NCI-H187 treated with DMSO at 0.1 percent for 48 hours (cell line): Measurements from ENCODE around the gene EXOSC7.
"Not testable (repeated sequence)": the region's sequence is repeated elsewhere in the genome, so short reads cannot be mapped to it uniquely, and the experiment has no call there.

ENCODE experiments used
- DNase-seq: peaks from one replicate; lab custom pipeline; 2025; lab: John Stamatoyannopoulos, UW

EXOSC7 gene

GRCh38 chr3:44962621-44963393, 13.2 kb upstream of the EXOSC7 start:
- no peak for DNase-seq

GRCh38 chr3:44963571-44964325, 12.3 kb upstream of the EXOSC7 start:
- no peak for DNase-seq

DNA sequence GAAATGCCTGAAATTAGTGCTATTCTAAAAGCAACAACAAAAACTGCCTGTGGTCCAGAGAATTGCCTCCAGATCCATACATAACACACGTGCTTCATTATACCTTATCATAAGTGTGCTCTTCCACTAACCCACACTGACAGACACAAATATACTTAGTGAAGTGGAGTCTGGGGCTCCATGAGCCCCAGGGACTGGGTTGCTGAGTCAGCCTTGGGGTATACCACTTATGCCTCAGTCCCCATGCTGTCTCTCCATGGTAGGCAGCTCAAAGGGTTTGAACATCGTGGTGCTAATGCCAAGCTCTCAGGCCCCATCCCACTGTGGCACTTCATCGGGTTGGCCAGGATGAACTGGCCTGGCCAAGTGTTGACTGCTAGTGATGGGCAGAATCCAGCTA, 10.9 kb upstream of the EXOSC7 start:
- no peak for DNase-seq

- no peak for DNase-seq
These were observed 9.2 kb upstream of the EXOSC7 start for GRCh38 chr3:44966795-44967278.

DNA sequence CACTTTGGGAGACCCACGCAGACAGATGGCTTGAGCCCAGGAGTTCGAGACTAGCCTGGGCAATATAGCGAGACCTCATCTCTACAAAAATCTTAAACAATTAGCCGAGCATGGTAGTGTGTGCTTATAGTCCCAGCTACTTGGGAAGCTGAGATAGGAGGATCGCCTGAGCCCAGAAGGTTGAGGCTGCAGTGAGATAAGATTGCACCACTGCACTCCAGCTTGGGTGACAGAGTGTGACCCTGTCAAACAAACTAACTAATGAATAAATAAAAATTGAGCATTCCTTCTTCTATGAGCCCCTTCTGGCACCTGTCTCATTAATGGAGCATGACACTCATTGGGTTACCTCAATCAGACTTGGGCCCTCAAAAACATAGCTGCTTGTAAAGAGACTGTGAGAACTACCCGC, 7.6 kb upstream of the EXOSC7 start:
- DNase-seq: no peak

- no peak for DNase-seq
These were observed 6.8 kb upstream of the EXOSC7 start for GRCh38 chr3:44969154-44969827.

DNA sequence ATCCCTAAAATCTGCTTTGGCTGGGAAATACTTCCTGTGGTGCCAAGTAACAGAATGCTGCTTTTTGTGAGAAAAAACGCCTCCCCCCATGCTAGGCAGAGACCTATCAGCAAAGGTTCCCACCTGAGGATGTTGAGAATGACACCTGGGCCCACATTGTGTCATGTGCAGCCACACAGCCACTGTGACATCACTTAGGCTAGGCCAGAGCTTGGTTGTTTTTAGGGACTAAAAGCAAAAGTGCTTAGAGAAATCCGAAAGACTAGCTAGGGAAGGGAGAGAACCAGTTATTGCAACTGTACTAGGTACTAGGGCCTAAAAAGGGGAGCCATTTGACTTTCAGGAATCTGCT, 6.2 kb upstream of the EXOSC7 start:
- no peak for DNase-seq

DNA sequence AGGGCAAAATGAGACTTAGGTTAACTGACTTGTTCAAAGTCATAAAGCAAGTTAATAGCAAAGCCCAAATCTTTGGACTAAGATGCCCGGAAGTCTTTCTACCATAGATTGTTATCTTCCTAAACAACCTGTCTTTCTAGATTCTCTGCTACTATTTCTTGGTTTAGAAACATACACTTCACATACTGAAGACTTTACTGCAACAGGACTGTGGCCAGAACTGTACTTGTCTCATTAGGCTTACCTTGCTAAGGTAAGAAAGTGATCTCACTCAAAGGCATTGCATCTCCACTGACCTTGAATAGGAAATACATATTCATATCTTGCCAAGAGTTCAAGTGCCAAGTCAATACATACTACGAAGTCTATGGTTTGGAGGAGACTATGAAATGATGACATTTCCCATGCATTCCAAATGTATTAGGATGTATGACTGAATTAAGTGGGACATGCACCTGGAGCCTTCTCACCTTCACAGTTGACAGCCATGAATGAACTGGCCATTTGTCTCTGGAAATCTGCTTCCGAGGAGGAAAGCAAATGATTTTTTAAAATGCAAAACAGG, 5.0 kb upstream of the EXOSC7 start:
- DNase-seq: no peak

DNA sequence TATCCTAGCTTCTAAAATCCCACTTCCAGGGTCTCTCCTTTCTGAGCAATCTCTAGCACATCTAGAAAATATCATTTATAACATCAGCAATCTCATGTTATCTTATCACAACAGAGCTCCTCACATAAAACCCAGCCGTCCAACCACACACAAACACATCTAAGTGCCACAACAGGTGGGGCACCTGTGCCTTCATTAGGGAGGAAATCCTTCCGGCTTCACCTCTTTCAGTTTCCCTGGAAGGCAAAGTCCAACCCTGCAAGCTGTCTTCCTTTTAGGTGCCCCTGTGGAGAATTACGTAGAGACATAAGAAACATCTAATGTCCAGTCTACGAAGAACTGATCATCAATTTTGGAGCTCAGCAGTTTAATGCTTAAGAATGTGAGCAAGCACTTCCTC, 1.6 kb upstream of the EXOSC7 start:
- DNase-seq: no peak

GRCh38 chr3:44981220-44981619, 5.2 kb downstream of the EXOSC7 start:
- no peak for DNase-seq

- DNase-seq: no peak
These were observed 5.7 kb downstream of the EXOSC7 start for GRCh38 chr3:44981751-44982150.

- DNase-seq: no peak
These were observed 6.8 kb downstream of the EXOSC7 start for GRCh38 chr3:44982817-44983216.

DNA sequence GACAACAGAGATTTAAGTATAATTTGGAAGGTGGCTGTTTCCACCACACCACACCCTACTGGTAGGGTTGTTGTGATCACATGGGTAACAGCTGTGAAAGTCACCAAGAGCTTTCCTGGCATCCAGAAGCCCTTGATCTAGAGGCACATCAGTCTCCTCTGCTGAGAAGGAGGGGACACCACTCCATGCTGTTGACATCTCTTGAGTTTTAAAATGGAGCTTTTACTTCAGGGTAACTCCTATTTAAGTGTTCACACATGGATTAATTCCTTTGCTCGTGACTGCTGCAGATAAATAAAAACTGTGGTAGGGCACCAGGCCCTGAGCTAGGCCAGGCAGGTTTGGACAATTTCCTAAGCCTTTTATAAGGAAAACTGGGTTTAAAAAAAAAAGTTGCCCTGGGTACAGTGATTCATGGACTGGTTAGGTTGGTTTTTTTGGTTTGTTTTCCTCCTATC, 7.5 kb downstream of the EXOSC7 start:
- no peak for DNase-seq

- no peak for DNase-seq
These were observed 8.3 kb downstream of the EXOSC7 start for GRCh38 chr3:44984335-44984734.

DNA sequence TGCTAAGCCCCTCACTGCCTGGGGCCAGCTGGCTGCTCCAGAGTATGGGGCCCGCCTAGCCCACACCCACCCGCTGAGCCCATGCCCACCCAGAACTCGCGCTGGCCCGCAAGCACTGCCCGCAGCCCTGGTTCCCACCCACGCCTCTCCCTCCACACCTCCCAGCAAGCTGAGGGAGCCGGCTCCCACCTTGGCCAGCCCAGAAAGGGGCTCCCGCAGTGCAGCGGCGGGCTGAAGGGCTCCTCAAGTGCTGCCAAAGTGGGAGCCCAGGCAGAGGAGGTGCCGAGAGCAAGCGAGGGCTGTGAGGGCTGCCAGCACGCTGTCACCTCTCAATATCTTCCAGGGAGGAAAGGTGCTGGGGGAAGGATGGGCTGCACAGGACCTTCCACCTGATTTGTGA, 10.3 kb downstream of the EXOSC7 start:
- not testable (repeated sequence) for DNase-seq

- DNase-seq: no peak
These were observed 11.3 kb downstream of the EXOSC7 start for GRCh38 chr3:44987332-44987731.

DNA sequence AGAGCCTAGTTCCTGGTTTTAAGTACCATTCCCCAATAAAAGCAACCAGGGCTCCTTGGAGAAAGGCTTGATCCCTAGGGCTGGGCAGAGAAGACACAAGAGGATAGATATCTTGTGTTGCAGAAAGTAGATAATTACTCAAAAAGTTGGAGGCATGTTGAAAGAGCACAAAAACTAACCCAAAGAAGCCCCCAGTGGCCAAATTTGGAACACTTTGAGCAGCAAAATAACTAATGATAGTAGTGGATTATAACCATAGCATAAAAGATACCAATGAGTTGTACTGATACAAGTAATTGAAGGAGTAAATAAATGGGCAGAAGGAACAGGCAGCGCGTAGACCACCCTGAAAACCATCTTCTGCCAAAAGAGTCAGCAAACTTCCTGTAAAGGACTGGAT, 12.0 kb downstream of the EXOSC7 start:
- DNase-seq: no peak

DNA sequence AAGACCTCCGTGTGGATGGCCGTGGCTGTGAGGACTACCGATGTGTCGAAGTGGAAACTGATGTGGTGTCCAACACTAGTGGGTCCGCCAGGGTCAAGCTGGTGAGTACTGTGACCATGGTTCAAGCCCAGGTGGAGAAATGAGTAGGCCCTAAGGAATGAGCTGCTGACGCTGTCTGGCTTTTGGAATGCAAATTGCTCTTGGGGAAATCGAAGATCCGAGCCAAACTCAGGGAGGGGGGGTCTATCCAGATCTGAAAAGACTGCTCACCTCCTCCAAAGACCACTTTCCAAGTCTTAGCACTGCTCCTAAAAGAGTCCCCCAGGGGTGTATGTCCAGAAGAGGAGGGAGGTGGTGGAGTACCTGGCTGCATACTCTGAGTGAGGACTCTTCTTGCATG, 13.1 kb downstream of the EXOSC7 start:
- DNase-seq: no peak

GRCh38 chr3:44989636-44990373, 13.8 kb downstream of the EXOSC7 start:
- DNase-seq: no peak

DNA sequence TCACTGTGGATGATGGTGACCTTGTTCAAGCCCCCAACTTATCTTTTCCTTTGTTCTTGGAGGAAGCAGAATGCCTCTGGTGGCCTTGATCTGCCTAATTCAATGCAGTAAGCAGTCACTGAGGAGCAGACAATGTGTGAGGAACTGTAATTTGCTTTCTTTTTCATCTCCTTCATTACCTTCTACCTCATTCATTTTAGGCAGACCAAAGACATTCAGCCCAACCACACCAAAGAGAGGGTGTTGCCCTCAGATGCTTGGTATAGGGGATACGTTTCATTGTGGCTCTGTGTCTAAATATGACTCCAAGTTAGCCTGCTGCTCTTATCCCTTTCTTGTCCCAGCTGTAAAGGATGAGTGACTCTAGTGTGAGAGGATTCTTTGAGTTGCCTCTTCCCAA, 15.3 kb downstream of the EXOSC7 start:
- no peak for DNase-seq

GRCh38 chr3:44992555-44993470, 16.8 kb downstream of the EXOSC7 start:
- DNase-seq: no peak
